NCI-H510A (cell line): ENCODE data around the gene SLC36A1.

Experiments used
- DNase-seq: peaks from one replicate; lab custom pipeline; 2025; lab: John Stamatoyannopoulos, UW

Gene SLC36A1

DNA sequence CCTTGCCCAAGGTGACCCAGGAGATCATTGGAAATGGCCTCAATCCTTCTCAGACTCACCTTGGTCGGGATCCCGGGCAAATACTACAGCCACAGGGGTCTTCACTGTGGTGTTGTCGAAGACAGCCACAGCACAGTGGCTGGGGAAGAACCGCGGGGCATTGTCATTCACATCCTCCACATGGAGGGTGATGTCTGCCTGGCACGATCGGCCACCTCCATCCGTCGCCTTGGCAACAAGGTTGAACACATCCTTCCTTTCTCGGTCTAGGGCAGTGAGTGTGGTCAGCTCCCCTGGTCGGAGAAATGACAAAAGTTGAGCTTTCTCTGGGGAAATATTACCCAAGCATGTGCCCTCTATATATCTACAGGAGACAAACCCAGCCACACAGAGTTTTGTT, 86.9 kb downstream of the SLC36A1 start:
- DNase-seq = no peak

- DNase-seq = no peak
These were observed 89.6 kb downstream of the SLC36A1 start for GRCh38 chr5:151537044-151537443.

GRCh38 chr5:151541571-151541970, 94.2 kb downstream of the SLC36A1 start:
- no peak for DNase-seq
